Left colon (tissue), 2 donors: Measurements from ENCODE around the gene NXF1. TPM values are rescaled to one million over a fixed set of nuclear protein-coding genes. Genes with fewer than 3 reads are reported as not detected.
A peak's percentile ranks its signal among the peaks of the same experiment; 100 is the strongest.
"Not testable (repeated sequence)": the region's sequence is repeated elsewhere in the genome, so short reads cannot be mapped to it uniquely, and the experiment has no call there.

ENCODE experiments used
- ATAC-seq: fragments of 200-7000 bp; cut with Tn5 transposase; one replicate; pipeline ENCODE4 v1.9.1; 2020; ENCODE audit warnings: mild to moderate bottlenecking, moderate library complexity
- DNase-seq, 2 donors: peaks; one replicate each; pipeline ENCODE4 v3.0.0-alpha.2; 2020
- intact Hi-C, 2 donors: fragments of 100-400 bp; cut with DNase I in 1 of 2; cut with micrococcal nuclease in 1 of 2; formaldehyde crosslinking; loops; one replicate each; pipeline versions ENCODE4 v1.11.2 to v1.14.0; 2022; cut with DNase I, micrococcal nuclease
- microRNA-seq, 2 donors: library from miRNA; unstranded; fragments of <30 nt; microRNA quantifications; one replicate each; pipeline versions ENCODE4 v1.1.0 to v1.2.0, GENCODE V29; 2020
- total RNA-seq, 2 donors: library from RNA; stranded (reverse); fragmentation: NEBNext Ultra II Directional; extraction: Animal tissue kit (Norgen Biotek cat#: 25700); gene quantifications; one replicate each; pipeline ENCODE4 v1.2.1, GENCODE V29; 2021
- donor health status: DM: no; HTN: no; CAD: no.
- donor health status: DM: yes; HTN: yes; CAD: no.

The NXF1 gene
- total RNA-seq, 2 donors from 2014 or later = 50.4 to 51.0 TPM

DNA sequence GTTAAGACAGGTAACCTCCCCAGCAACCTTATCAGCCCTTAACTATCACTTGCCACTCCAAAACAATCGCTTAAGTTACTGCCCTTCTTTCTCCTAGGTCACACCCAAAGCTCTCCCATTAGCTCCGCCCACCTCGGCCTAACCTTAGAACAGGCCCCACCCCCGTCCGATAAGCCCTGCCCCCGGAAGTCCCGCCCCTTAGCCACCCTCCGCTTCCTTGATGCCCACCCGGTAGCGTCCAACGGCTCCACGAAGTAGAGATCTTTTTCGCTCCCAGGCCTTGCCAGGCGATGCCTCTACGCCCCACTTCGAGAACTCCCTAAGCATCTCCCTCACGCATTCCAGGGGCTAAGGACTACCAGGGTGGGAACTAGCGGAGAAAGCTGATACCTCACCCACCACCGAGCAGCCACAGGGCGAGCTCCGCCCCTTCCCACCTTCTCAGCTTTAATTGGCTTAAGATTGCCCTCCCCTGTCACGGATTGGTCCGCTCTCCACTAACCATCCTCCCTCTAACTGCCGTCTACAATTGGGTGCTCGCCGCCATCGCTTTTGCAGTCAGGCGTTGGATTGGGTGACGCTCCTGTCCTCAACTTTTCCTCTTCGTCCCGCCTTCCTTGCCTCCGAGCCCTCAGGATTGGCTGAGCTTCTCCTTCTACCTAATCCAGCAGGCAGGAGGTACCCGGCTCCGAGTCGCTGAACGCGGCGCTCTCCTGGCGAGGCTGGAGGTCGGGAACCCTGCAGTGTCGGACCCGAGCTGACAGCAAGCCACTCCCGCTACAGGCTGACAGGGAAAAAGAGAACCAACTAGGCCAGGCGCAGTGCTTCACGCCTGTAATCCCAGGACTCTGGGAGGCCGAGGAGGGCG lies 51.3 kb downstream of the NXF1 start, which contains the start of gene ZBTB3:
Gene ZBTB3 (minus strand): TSS at position 425 of the 868 bp plus-strand sequence. CDS start 496 bp downstream, outside the sequence.
- ATAC-seq (peak; percentile 91), DNase-seq (peak; percentile 98 to 99)
- intact Hi-C loops = no loop called here

DNA sequence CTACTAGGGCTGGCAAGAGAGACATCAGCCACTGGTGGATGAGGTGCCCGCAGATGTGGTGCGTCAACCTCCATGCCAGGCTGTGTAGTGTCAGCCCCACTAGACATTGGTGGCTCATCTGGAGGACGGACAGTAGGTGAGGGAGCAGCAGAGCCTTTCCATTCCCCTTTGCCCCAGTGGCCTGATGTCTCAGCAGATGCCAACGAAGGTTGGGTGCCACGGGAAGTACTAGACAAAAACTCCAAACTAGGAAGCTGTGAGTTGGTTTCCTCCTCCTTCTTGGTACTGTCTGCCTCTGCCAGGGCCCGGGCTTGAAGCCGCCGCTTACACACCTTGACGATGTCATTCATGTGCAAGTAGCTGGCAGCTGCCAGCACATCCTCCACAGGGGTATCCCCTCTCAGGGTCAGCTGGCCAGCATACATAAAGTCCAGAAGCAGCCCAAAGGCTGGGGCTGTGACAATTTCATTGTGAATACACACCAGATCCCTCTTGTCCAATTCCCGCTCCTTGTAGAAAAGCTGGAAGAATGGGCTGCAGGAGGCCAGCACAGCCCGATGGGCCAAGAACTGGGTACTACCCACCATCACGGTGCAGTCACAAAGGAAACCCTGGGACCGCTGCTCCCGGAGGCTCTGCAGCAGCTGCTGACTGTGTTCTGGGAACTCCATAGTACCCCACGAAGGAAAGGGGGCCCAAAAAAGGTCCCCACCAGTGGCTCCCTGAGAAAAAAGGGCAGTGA lies 52.1 kb downstream of the NXF1 start:
- DNase-seq = peak in 1 of 2 donors; percentile 30
- ATAC-seq = no peak
- intact Hi-C loops = no loop called here

DNA sequence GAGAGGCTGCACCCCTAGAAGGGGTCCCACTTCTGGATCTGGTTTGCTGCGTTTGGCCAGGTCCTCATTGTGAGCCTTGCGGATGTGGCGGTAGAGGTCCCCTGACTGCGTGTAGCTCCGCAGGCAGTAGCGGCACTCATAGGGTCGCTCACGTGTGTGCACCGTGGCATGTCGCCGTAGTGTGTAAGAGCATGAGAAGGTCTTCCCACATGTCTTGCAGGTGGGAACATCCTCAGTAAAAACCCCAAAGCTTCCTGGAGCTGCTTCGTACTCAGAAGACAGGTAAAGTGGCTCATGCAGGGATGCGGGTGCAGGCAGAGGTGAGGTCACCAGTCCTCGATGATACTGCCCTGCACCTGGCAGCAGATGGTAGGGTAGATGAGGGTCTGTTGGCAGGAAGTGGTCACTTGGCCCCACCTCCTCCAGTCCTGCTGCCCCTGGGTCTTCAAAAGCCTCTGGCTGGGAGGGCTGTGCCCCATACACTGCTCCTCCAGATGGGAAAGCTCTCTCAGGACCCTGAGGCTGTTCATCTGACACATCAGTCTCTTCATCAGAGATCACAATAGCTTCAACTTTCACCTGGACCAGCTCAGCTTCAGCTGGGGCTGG lies 53.0 kb downstream of the NXF1 start:
- DNase-seq = no peak
- ATAC-seq = no peak
- intact Hi-C loops = no loop called here

DNA sequence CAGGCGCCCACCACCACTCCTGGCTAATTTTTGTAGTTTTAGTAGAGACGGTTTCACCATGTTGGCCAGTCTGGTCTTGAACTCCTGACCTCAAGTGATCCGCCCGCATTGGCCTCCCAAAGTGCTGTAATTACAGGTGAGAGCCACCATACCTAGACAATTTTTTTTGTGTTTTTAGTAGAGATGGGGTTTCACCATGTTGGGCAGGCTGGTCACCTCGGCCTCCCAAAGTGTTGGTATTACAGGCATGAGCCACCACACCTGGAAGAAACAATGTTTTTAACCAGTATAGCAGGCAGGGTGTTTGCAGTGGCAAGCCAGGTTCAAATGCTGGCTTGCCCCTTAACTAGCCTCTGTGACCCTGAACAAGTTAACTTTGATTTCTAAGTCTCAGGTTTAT lies 55.3 kb downstream of the NXF1 start:
- ATAC-seq, intact Hi-C loops, DNase-seq: not testable (repeated sequence)

DNA sequence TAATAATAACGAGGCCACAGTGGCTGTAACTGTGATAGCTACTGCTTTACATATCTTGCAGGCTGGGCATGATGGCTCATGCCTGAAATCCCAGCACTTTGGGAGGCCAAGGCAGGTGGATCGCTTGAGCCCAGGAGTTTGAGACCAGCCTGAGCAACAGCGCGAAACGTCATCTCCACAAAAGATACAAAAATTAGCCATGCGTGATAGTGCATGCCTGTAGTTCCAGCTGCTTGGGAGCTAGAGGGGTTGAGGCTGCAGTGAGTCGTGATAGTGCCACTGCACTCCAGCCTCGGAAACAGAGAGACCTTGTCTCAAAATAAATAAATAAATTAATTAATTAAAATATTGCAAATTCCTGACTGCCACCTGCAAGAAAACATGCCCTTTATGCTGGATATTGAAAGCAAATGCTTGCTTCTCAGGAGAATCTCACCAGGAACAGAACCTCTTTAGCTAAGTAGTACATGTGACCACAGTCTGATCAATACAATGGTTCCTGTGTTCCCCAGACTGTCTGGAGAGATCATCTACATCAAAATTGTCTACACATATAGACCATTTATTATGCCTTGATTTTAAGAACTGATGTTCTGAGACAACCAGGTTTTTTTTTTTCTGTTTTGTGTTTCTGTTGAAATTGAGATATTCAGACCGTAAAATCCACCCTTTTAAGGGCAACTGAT lies 57.6 kb downstream of the NXF1 start:
- intact Hi-C loops = no loop called here
- no peak for ATAC-seq

More for the DNA sequence above, 57.6 kb downstream of the NXF1 start:
- DNase-seq = no peak

Small RNAs within 50 kb of the gene (microRNA-seq; reads per million reads assigned to microRNA genes)
- gene MIR6514 (0 to 1.4 reads per million in 2 donors), gene MIR6748 (0 reads per million in 2 donors)

Other genes with a start within 250 kb of the NXF1 start
- 1,000 to 10,000 TPM; 1,192 to 1,207 TPM for gene EEF1G, start 231.5 kb downstream of the NXF1 start, total RNA-seq
- 10 to 100 TPM; 14.0 to 14.7 TPM for gene TUT1, start 213.9 kb downstream of the NXF1 start, total RNA-seq
- gene MTA2, start 203.6 kb downstream of the NXF1 start, total RNA-seq = 10 to 100 TPM; 84.5 to 96.6 TPM
- 10 to 100 TPM; 45.4 to 57.9 TPM for gene EML3, start 192.7 kb downstream of the NXF1 start, total RNA-seq
- gene ROM1, start 192.2 kb downstream of the NXF1 start, total RNA-seq = 1 to 10 TPM; 2.0 to 3.2 TPM
- 10 to 100 TPM; 27.0 to 28.8 TPM for gene B3GAT3, start 183.5 kb downstream of the NXF1 start, total RNA-seq
- gene GANAB, start 158.8 kb downstream of the NXF1 start, total RNA-seq = 100 to 1,000 TPM; 214 to 270 TPM
- 10 to 100 TPM; 16.6 to 17.1 TPM for gene INTS5, start 152.1 kb downstream of the NXF1 start, total RNA-seq
- gene C11orf98, start 140.2 kb downstream of the NXF1 start, total RNA-seq = 10 to 100 TPM; 53.9 to 65.0 TPM
- gene CSKMT, start 140.1 kb downstream of the NXF1 start, total RNA-seq = 10 to 100 TPM; 14.0 to 15.1 TPM
- 10 to 100 TPM; 13.2 to 13.3 TPM for gene UQCC3, start 133.8 kb downstream of the NXF1 start, total RNA-seq
- 10 to 100 TPM in 1 of 2 donors, 1 to 10 TPM in 1; 6.5 to 12.8 TPM for gene LBHD1, start 133.2 kb downstream of the NXF1 start, total RNA-seq
- gene UBXN1, start 126.4 kb downstream of the NXF1 start, total RNA-seq = 10 to 100 TPM; 66.9 to 88.9 TPM
- 1 to 10 TPM; 2.2 to 3.6 TPM for gene LRRN4CL, start 115.9 kb downstream of the NXF1 start, total RNA-seq
- gene BSCL2, start 98.0 kb downstream of the NXF1 start, total RNA-seq = 10 to 100 TPM; 38.8 to 53.2 TPM
- under 1 TPM in 1 of 2 donors, not detected in 1; 0.81 TPM for gene GNG3, start 97.8 kb downstream of the NXF1 start, total RNA-seq
- gene HNRNPUL2, start 78.0 kb downstream of the NXF1 start, total RNA-seq = 10 to 100 TPM; 47.5 to 54.2 TPM
- gene TTC9C, start 77.0 kb downstream of the NXF1 start, total RNA-seq = 10 to 100 TPM; 27.3 to 34.9 TPM
- gene ZBTB3, start 51.3 kb downstream of the NXF1 start, total RNA-seq = 10 to 100 TPM; 11.5 to 14.5 TPM
- 10 to 100 TPM; 39.9 to 42.1 TPM for gene POLR2G, start 43.9 kb downstream of the NXF1 start, total RNA-seq
- 10 to 100 TPM; 16.9 to 18.3 TPM for gene TAF6L, start 34.0 kb downstream of the NXF1 start, total RNA-seq
- 10 to 100 TPM; 50.9 to 58.2 TPM for gene TMEM179B, start 18.0 kb downstream of the NXF1 start, total RNA-seq
- gene TMEM223, start 13.4 kb downstream of the NXF1 start, total RNA-seq = 10 to 100 TPM; 18.5 to 22.6 TPM
- gene STX5, start 26.6 kb upstream of the NXF1 start, total RNA-seq = 10 to 100 TPM; 37.7 to 39.6 TPM
- gene TEX54, start 27.4 kb upstream of the NXF1 start, total RNA-seq = not detected
- 10 to 100 TPM; 31.3 to 38.9 TPM for gene WDR74, start 34.1 kb upstream of the NXF1 start, total RNA-seq
- gene SLC3A2, start 75.5 kb upstream of the NXF1 start, total RNA-seq = 100 to 1,000 TPM in 1 of 2 donors, 10 to 100 TPM in 1; 98.8 to 107 TPM
- under 1 TPM; 0.84 to 0.98 TPM for gene CHRM1, start 115.9 kb upstream of the NXF1 start, total RNA-seq
- gene SLC22A6, start 179.5 kb upstream of the NXF1 start, total RNA-seq = not detected
- not detected for gene SLC22A8, start 210.4 kb upstream of the NXF1 start, total RNA-seq